Uterus (tissue), 4 donors: ENCODE results near the gene JAM3. TPM values are rescaled to one million over a fixed set of nuclear protein-coding genes. Genes with fewer than 3 reads are reported as not detected.

Experiments used
- DNase-seq, 2 donors: peaks; one replicate each; pipeline ENCODE4 v3.0.0-alpha.2; 2019 to 2020
- H3K27ac ChIP-seq, 2 donors: fragments of 200-600 bp; sonication (generic); 1 replicate in 1 of 2; 2 replicates in 1 of 2; pipeline ENCODE4 v1.5.1; 2016 to 2018
- H3K27me3 ChIP-seq, 2 donors: fragments of 200-600 bp; sonication (generic); one replicate each; pipeline ENCODE4 v1.5.1; 2018 to 2019; ENCODE audit warnings: control low read depth in 1 of 2
- H3K36me3 ChIP-seq, 2 donors: fragments of 200-600 bp; sonication (generic); one replicate each; pipeline ENCODE4 v1.5.1; 2019; ENCODE audit warnings: control low read depth in 1 of 2
- H3K4me1 ChIP-seq, 2 donors: fragments of 200-600 bp; sonication (generic); one replicate each; pipeline ENCODE4 v1.5.1; 2018 to 2019; ENCODE audit warnings: control low read depth in 1 of 2
- H3K4me3 ChIP-seq, 2 donors: fragments of 200-600 bp; sonication (generic); 1 replicate in 1 of 2; 2 replicates in 1 of 2; pipeline ENCODE4 v1.5.1; 2018 to 2019; ENCODE audit warnings: mild to moderate bottlenecking in 1 of 2
- H3K9me3 ChIP-seq, 2 donors: fragments of 200-600 bp; sonication (generic); one replicate each; pipeline ENCODE4 v1.5.1; 2019; ENCODE audit warnings: control low read depth in 1 of 2
- CTCF ChIP-seq, 4 experiments: fragments of 200-600 bp in 2 of 4; fragments of 450-650 bp in 2 of 4; sonication (generic) in 2 of 4; IDR thresholded peaks; one replicate each; pipeline ENCODE4 v1.5.1; 2016 to 2019; ENCODE audit warnings: antibody characterized with exemption in 4 of 4, mild to moderate bottlenecking in 2 of 4, moderate library complexity in 1 of 4
- POLR2A ChIP-seq, 2 donors: fragments of 450-650 bp; IDR thresholded peaks; one replicate each; pipeline ENCODE4 v1.6.1; 2016; ENCODE audit warnings: antibody characterized with exemption in 2 of 2, mild to moderate bottlenecking in 1 of 2, moderate library complexity in 1 of 2
- intact Hi-C: fragments of 100-400 bp; cut with DNase I; formaldehyde crosslinking; loops from one replicate; pipeline ENCODE4 v1.15.1; 2023; ENCODE audit warnings: low total_unique reads
- total RNA-seq, 4 donors: library from RNA; depleted of rRNA in 3 of 4; stranded (reverse); fragments of >200 nt in 3 of 4; gene quantifications; one replicate each; pipeline versions ENCODE4 v1.1.0 to v1.2.4, GENCODE V29; 2014 to 2023
- donor health status: DM: yes; HTN: yes; CAD: no.

Gene JAM3
- total RNA-seq, 4 donors from 2014 or later: 51.7 to 86.7 (median 68.1) TPM

- TF ChIP-seq CTCF (IDR thresholded peaks at IDR 0.05) (no peak), POLR2A (IDR thresholded peaks at IDR 0.05) (no peak)
- intact Hi-C loops: no loop called here
Observed at GRCh38 chr11:134060316-134060715, 8.6 kb upstream of the JAM3 start.

GRCh38 chr11:134062265-134063123, 6.4 kb upstream of the JAM3 start:
- Histone ChIP-seq H3K27ac (no peak overlapping the region), H3K4me1 (no peaks in the 10 kb centered on the region), H3K36me3 (no peaks in the 10 kb centered on the region), H3K4me3 (no peak overlapping the region), H3K27me3 (no peaks in the 10 kb centered on the region), H3K9me3 (no peaks in the 10 kb centered on the region)
- intact Hi-C loops: no loop called here
- TF ChIP-seq CTCF (IDR thresholded peaks at IDR 0.05): no peak
- no peak for TF ChIP-seq POLR2A (IDR thresholded peaks at IDR 0.05)
- DNase-seq: no peak

More at GRCh38 chr11:134060316-134060715, 8.6 kb upstream of the JAM3 start:
- no peaks in the 10 kb centered on the region for H3K27me3 ChIP-seq
- no peak for DNase-seq
- no peak overlapping the region for H3K27ac ChIP-seq
- H3K9me3 ChIP-seq: no peaks in the 10 kb centered on the region
- H3K4me1 ChIP-seq: no peaks in the 10 kb centered on the region
- no peak overlapping the region for H3K4me3 ChIP-seq
- no peaks in the 10 kb centered on the region for H3K36me3 ChIP-seq

GRCh38 chr11:134063124-134063495, 5.8 kb upstream of the JAM3 start:
- TF ChIP-seq CTCF (IDR thresholded peaks at IDR 0.05) (no peak), POLR2A (IDR thresholded peaks at IDR 0.05) (no peak)
- Histone ChIP-seq H3K4me1 (no peaks in the 10 kb centered on the region), H3K36me3 (no peaks in the 10 kb centered on the region), H3K27me3 (no peaks in the 10 kb centered on the region), H3K4me3 (no peak overlapping the region), H3K27ac (no peak overlapping the region), H3K9me3 (no peaks in the 10 kb centered on the region)
- DNase-seq: no peak
- intact Hi-C loops: no loop called here

- no peak for TF ChIP-seq POLR2A (IDR thresholded peaks at IDR 0.05)
- TF ChIP-seq CTCF (IDR thresholded peaks at IDR 0.05): no peak
- Histone ChIP-seq H3K4me3 (no peak overlapping the region), H3K9me3 (no peaks in the 10 kb centered on the region), H3K27ac (no peak overlapping the region), H3K4me1 (no peaks in the 10 kb centered on the region), H3K27me3 (no peaks in the 10 kb centered on the region), H3K36me3 (no peaks in the 10 kb centered on the region)
- no peak for DNase-seq
- intact Hi-C loops: no loop called here
Observed at GRCh38 chr11:134063991-134064747, 4.7 kb upstream of the JAM3 start.

- H3K27me3 ChIP-seq: no peaks in the 10 kb centered on the region
- intact Hi-C loops: no loop called here
- H3K36me3 ChIP-seq: no peaks in the 10 kb centered on the region
- TF ChIP-seq POLR2A (IDR thresholded peaks at IDR 0.05) (no peak), CTCF (IDR thresholded peaks at IDR 0.05) (no peak)
- H3K4me3 ChIP-seq: no peak overlapping the region
- peaks cover 0 to 4% of the 10 kb centered on the region in 2 donors for H3K4me1 ChIP-seq
- DNase-seq: no peak
- no peaks in the 10 kb centered on the region for H3K9me3 ChIP-seq
- H3K27ac ChIP-seq: no peak overlapping the region
Observed at GRCh38 chr11:134065381-134065780, 3.5 kb upstream of the JAM3 start.
